NCI-H526 (cell line): ENCODE measurements around the gene ALK.
A peak's percentile ranks its signal among the peaks of the same experiment; 100 is the strongest.

ENCODE experiments used
- DNase-seq, 2 experiments: peaks; one replicate each; lab custom pipeline; 2025; lab: John Stamatoyannopoulos, UW

Gene ALK

GRCh38 chr2:29921560-29921915 lies at the start of gene ALK:
Gene ALK, minus strand, starts transcription at chr2:29921586. Its CDS starts 927 bp downstream, at chr2:29920659.
- DNase-seq: peak; percentile 88 to 97

GRCh38 chr2:29966266-29966665 lies 44.9 kb upstream of the ALK start:
- DNase-seq: no peak

GRCh38 chr2:29963972-29964570 lies 42.7 kb upstream of the ALK start:
- DNase-seq: no peak

- no peak for DNase-seq
These were observed 41.5 kb upstream of the ALK start for GRCh38 chr2:29962922-29963321.

- DNase-seq: no peak
These were observed 32.9 kb upstream of the ALK start for GRCh38 chr2:29954316-29954715.

- no peak for DNase-seq
These were observed 31.6 kb upstream of the ALK start for GRCh38 chr2:29952973-29953372.

- DNase-seq: no peak
These were observed 30.2 kb upstream of the ALK start for GRCh38 chr2:29951576-29951975.

- no peak for DNase-seq
These were observed 29.1 kb upstream of the ALK start for GRCh38 chr2:29950481-29950880.

- DNase-seq: no peak
These were observed 27.7 kb upstream of the ALK start for GRCh38 chr2:29949042-29949441.

- DNase-seq: no peak
These were observed 25.1 kb upstream of the ALK start for GRCh38 chr2:29946505-29946904.

- no peak for DNase-seq
These were observed 21.3 kb upstream of the ALK start for GRCh38 chr2:29942711-29943110.

- no peak for DNase-seq
These were observed 19.3 kb upstream of the ALK start for GRCh38 chr2:29940706-29941105.

- no peak for DNase-seq
These were observed 14.6 kb upstream of the ALK start for GRCh38 chr2:29936020-29936419.

GRCh38 chr2:29931818-29932217 lies 10.4 kb upstream of the ALK start:
- no peak for DNase-seq

GRCh38 chr2:29923110-29923721 lies 1.8 kb upstream of the ALK start:
- peak; percentile 51 to 88 for DNase-seq

GRCh38 chr2:29922605-29923004 lies 1.2 kb upstream of the ALK start:
- no peak for DNase-seq

GRCh38 chr2:29920631-29921559 lies 491 bp downstream of the ALK start:
- peak; percentile 8 to 72 for DNase-seq

GRCh38 chr2:29920130-29920577 lies 1.2 kb downstream of the ALK start:
- DNase-seq: no peak

GRCh38 chr2:29918941-29919340 lies 2.4 kb downstream of the ALK start:
- DNase-seq: no peak

- DNase-seq: no peak
These were observed 3.6 kb downstream of the ALK start for GRCh38 chr2:29917781-29918180.

- DNase-seq: no peak
These were observed 4.8 kb downstream of the ALK start for GRCh38 chr2:29916571-29916970.

GRCh38 chr2:29910960-29911359 lies 10.4 kb downstream of the ALK start:
- no peak for DNase-seq

- no peak for DNase-seq
These were observed 10.9 kb downstream of the ALK start for GRCh38 chr2:29910465-29910864.
